Lung (tissue), 12 donors: ENCODE measurements around the gene GNAZ. TPM values are rescaled to one million over a fixed set of nuclear protein-coding genes. Genes with fewer than 3 reads are reported as not detected.

Experiments
- ATAC-seq: fragments of 200-7000 bp; cut with Tn5 transposase; one replicate; pipeline ENCODE4 v1.9.1; 2020; ENCODE audit warnings: moderate number of reproducible peaks; ENCODE audit not compliant: insufficient read depth, low FRiP score
- DNase-seq, 3 donors: peaks; one replicate each; pipeline ENCODE4 v3.0.0-alpha.2; 2013 to 2017
- H3K27ac ChIP-seq, 2 donors: one replicate each; pipeline ENCODE4 v1.5.1; 2013; ENCODE audit warnings: mild to moderate bottlenecking in 2 of 2, moderate library complexity in 2 of 2, control low read depth in 1 of 2, inconsistent platforms in 1 of 2, low read depth in 1 of 2, low read length in 1 of 2
- H3K27me3 ChIP-seq, 3 donors: one replicate each; pipeline ENCODE4 v1.5.1; 2013; ENCODE audit warnings: low read length in 2 of 3; ENCODE audit not compliant: control insufficient read depth in 3 of 3, insufficient read depth in 3 of 3
- H3K36me3 ChIP-seq, 4 donors: one replicate each; pipeline ENCODE4 v1.5.1; 2013; ENCODE audit warnings: low read length in 4 of 4, mild to moderate bottlenecking in 1 of 4, moderate library complexity in 1 of 4; ENCODE audit not compliant: control insufficient read depth in 4 of 4, insufficient read depth in 4 of 4
- H3K4me1 ChIP-seq, 5 donors: one replicate each; pipeline ENCODE4 v1.5.1; 2013; ENCODE audit warnings: low read length in 5 of 5, mild to moderate bottlenecking in 2 of 5, moderate library complexity in 1 of 5; ENCODE audit not compliant: control insufficient read depth in 5 of 5, insufficient read depth in 5 of 5
- H3K4me3 ChIP-seq: one replicate; pipeline ENCODE4 v1.5.1; 2013; ENCODE audit warnings: mild to moderate bottlenecking, control low read depth, moderate library complexity
- H3K9ac ChIP-seq, 2 donors: one replicate each; pipeline ENCODE4 v1.5.1; 2013; ENCODE audit warnings: low read length in 2 of 2, control low read depth in 1 of 2; ENCODE audit not compliant: insufficient read depth in 1 of 2
- H3K9me3 ChIP-seq, 4 donors: one replicate each; pipeline ENCODE4 v1.5.1; 2013; ENCODE audit warnings: low read length in 3 of 4, mild to moderate bottlenecking in 1 of 4, moderate library complexity in 1 of 4; ENCODE audit not compliant: control insufficient read depth in 4 of 4, insufficient read depth in 3 of 4
- WGBS, 2 donors: extraction: QIAGEN DNeasy Blood & Tissue Kit; methylation state at CpG; one replicate each; pipeline ENCODE4 v1.1.7; 2013; 5-methylcytosine and 5-hydroxymethylcytosine counted together
- polyA plus RNA-seq, 2 donors: library from polyadenylated mRNA; stranded (reverse); fragments of 200-250 nt; gene quantifications; one replicate each; pipeline ENCODE4 v1.2.1, GENCODE V29; 2013
- total RNA-seq, 2 donors: library from RNA; depleted of rRNA in 1 of 2; stranded (reverse); fragments of >200 nt in 1 of 2; gene quantifications; one replicate each; pipeline ENCODE4 v1.2.1, GENCODE V29; 2014 to 2021
- TF ChIP-seq, protein P1 (sequence below): IDR thresholded peaks from 2 replicates; pipeline ENCODE4 v1.5.1; 2012; ENCODE audit warnings: mild to moderate bottlenecking; ENCODE audit errors: control extremely low read depth, extremely low read depth
- donor health status: control.
- donor health status: control.
- donor health status: Bipolar disorder and iron deficiency.
- donor health status: healthy.
- donor health status: DM: yes; HTN: yes; CAD: no.

The GNAZ gene
- total and polyA plus RNA-seq, 4 donors, result 0.77 to 5.0 (median 2.3) TPM

DNA sequence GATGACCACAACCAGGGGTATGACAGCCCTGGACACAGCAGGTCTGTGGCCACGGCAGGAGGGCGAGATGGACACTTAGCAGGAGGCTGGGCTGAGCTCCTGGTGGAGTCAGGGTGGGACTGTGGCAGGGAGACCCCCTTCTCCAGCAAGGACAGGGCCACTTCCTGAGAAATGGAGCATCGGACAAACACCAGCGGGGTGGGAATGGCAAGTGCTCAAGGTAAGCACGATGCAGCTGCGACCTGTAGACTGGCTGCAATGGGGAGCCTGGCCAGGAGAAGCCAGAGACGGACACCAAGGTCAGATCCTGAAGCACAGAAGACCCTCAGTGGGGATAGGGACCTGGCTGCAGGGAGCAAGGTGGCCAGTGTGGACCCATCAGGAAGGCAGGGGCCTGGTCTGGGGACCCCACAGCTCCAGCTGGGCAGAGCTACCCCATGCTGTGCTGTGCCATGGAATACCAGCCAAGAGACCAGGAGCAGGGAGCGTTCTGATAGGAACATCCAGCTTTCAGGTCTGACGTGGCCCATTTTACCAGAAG lies 42.2 kb downstream of the GNAZ start:
- Histone ChIP-seq H3K27me3 (no peaks in the 10 kb centered on the region), H3K9me3 (no peaks in the 10 kb centered on the region), H3K9ac (no peak overlapping the region), H3K27ac (no peak overlapping the region), H3K4me1 (peaks cover 0 to 12% (median 0%) of the 10 kb centered on the region in 5 donors), H3K4me3 (no peak overlapping the region), H3K36me3 (no peaks in the 10 kb centered on the region)
- TF ChIP-seq, protein P1, sequence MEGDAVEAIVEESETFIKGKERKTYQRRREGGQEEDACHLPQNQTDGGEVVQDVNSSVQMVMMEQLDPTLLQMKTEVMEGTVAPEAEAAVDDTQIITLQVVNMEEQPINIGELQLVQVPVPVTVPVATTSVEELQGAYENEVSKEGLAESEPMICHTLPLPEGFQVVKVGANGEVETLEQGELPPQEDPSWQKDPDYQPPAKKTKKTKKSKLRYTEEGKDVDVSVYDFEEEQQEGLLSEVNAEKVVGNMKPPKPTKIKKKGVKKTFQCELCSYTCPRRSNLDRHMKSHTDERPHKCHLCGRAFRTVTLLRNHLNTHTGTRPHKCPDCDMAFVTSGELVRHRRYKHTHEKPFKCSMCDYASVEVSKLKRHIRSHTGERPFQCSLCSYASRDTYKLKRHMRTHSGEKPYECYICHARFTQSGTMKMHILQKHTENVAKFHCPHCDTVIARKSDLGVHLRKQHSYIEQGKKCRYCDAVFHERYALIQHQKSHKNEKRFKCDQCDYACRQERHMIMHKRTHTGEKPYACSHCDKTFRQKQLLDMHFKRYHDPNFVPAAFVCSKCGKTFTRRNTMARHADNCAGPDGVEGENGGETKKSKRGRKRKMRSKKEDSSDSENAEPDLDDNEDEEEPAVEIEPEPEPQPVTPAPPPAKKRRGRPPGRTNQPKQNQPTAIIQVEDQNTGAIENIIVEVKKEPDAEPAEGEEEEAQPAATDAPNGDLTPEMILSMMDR, result no peak
- ATAC-seq (no peak), DNase-seq (no peak)
- WGBS, 2 donors, result 88 to 99% methylated on average over 9 of the region's 9 CpGs

DNA sequence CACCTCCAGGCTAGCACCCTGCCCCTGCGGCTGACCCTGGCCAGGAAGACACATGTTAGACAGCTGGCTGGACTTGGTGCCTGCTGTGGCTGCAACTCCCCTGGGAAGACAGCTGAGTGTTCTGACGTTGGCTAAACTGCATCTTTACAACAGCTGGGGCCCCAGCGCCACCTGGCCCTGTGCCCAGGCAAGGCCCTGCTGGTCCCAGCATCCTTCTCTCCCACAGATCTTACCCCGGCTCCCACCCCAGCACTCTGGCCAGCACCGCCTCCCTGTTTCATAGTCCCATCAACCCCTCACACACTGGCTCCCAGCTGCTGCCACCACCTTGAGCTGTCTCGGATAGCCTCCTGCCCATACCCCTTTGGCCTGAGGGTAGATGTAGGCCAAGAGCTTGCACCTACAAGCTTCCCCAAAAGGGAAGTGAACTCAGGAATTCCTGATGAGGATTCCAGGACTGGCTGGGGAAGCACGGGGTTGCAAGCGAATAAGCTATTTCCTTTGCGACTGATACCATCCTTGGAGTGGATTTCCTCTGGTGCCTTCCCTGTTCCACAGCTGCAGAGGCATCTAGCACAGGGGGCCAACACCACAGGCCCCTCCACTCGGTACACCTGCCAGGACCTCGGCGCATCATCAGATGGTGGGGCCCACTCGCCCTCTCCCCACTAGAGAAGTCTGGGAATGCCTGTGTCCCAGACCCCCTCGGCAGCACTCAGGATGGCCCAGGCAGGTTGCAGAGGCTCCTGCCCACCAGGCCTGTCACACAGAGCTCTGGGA lies 42.9 kb downstream of the GNAZ start:
- ATAC-seq (no peak), DNase-seq (peak; percentile 84 to 89 (median 88))
- no peak overlapping the region for H3K27ac ChIP-seq
- H3K27me3 ChIP-seq, result no peaks in the 10 kb centered on the region
- no peaks in the 10 kb centered on the region for H3K36me3 ChIP-seq
- peaks cover 0 to 12% (median 0%) of the 10 kb centered on the region in 5 donors for H3K4me1 ChIP-seq
- 74 to 75% methylated on average over 14 of the region's 14 CpGs for WGBS, 2 donors
- TF ChIP-seq, protein P1, result no peak
- H3K4me3 ChIP-seq, result no peak overlapping the region
- no peak overlapping the region for H3K9ac ChIP-seq
- H3K9me3 ChIP-seq, result no peaks in the 10 kb centered on the region

DNA sequence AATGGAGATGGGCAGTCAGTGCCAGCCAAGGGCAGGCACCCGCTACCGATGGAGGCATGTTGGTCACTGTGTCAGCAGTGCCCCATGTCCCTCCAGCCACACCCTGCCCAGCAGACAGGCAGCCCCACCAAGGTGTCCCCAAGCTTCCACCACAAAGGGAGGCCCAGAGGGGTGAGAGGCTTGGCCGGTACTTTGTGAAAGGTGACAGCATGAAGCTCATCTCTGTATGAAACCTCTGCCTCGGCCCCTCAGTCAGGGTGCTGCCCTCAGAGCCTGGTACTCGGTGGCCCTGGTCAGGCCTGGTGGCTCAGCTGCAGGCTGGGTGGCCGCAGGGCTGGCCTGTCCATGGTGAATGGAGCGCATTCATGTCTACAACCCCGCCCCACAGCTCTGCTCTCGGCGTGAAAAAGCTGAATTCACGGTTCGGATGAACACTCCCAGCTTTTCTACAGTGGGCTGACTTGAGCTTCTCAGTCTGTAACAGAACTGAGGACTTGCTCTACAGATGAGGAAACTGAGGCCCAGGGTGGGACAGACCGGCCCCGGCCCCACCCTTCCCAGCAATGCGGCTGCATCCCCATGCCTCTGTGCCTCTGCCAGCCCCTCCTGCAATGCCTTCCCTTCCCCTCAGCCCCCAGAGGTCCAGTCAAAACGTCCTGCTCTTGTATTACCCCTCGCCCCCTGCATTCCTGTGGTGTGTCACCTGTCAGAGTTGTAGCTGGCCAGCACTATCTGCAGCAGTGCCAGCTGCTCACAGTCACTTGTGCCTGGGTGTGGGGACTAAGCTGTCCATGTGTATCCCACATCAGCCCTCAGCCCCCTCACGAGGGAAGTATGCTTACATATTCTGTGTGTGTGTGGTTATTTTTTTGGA lies 43.8 kb downstream of the GNAZ start:
- 90 to 93% methylated on average over 17 to 18 of the region's 18 CpGs for WGBS, 2 donors
- ATAC-seq, result no peak
- no peak overlapping the region for H3K9ac ChIP-seq

More for the DNA sequence above, 43.8 kb downstream of the GNAZ start:
- no peak overlapping the region for H3K27ac ChIP-seq
- H3K4me1 ChIP-seq, result peaks cover 0 to 12% (median 0%) of the 10 kb centered on the region in 5 donors
- no peaks in the 10 kb centered on the region for H3K36me3 ChIP-seq
- TF ChIP-seq, protein P1, result no peak
- H3K27me3 ChIP-seq, result no peaks in the 10 kb centered on the region
- no peaks in the 10 kb centered on the region for H3K9me3 ChIP-seq
- H3K4me3 ChIP-seq, result no peak overlapping the region
- DNase-seq, result no peak
